HG03354 (cell line): ENCODE data around the gene CYB561D1.
A peak's percentile ranks its signal among the peaks of the same experiment; 100 is the strongest.

ENCODE experiments used
- ATAC-seq: cut with Tn5 transposase; IDR thresholded peaks from one replicate; pipeline ENCODE4 v1.9.1; 2021; ENCODE audit warnings: mild to moderate bottlenecking; ENCODE audit not compliant: unreplicated experiment, poor library complexity, severe bottlenecking

Gene CYB561D1

GRCh38 chr1:109499081-109499480 is 5.2 kb downstream of the CYB561D1 start:
- no peak for ATAC-seq

- no peak for ATAC-seq
Observed at GRCh38 chr1:109499661-109500536, 6.0 kb downstream of the CYB561D1 start.

- no peak for ATAC-seq
Observed at GRCh38 chr1:109500941-109501381, 7.1 kb downstream of the CYB561D1 start.

- no peak for ATAC-seq
Observed at GRCh38 chr1:109501644-109502363, 7.9 kb downstream of the CYB561D1 start.

- no peak for ATAC-seq
Observed at GRCh38 chr1:109502364-109502851, 8.5 kb downstream of the CYB561D1 start.

GRCh38 chr1:109503935-109504334 is 10.0 kb downstream of the CYB561D1 start:
- ATAC-seq: no peak

GRCh38 chr1:109504974-109505373 is 11.1 kb downstream of the CYB561D1 start:
- ATAC-seq: no peak

- no peak for ATAC-seq
Observed at GRCh38 chr1:109508001-109508872, 14.3 kb downstream of the CYB561D1 start.

GRCh38 chr1:109508873-109509175 is 14.9 kb downstream of the CYB561D1 start:
- ATAC-seq: no peak

GRCh38 chr1:109509176-109510134 is 15.6 kb downstream of the CYB561D1 start, which contains the start of gene AMIGO1:
Gene AMIGO1 (minus strand): TSS chr1:109509727. CDS start chr1:109508912, 815 bp downstream.
- peak; percentile 56 for ATAC-seq

GRCh38 chr1:109513110-109513710 is 19.3 kb downstream of the CYB561D1 start:
- ATAC-seq: no peak

- no peak for ATAC-seq
Observed at GRCh38 chr1:109514846-109515245, 21.0 kb downstream of the CYB561D1 start.

- ATAC-seq: no peak
Observed at GRCh38 chr1:109516872-109517271, 23.0 kb downstream of the CYB561D1 start.

- ATAC-seq: no peak
Observed at GRCh38 chr1:109517337-109517736, 23.4 kb downstream of the CYB561D1 start.

- ATAC-seq: no peak
Observed at GRCh38 chr1:109521002-109521951, 27.4 kb downstream of the CYB561D1 start.

GRCh38 chr1:109522026-109522425 is 28.1 kb downstream of the CYB561D1 start:
- ATAC-seq: no peak

GRCh38 chr1:109523706-109524105 is 29.8 kb downstream of the CYB561D1 start:
- no peak for ATAC-seq
